GM23338 (cell line): ENCODE results near the gene B3GALNT2.

ENCODE experiments used
- EZH2 ChIP-seq: fragments of 200-600 bp; sonication (generic); IDR thresholded peaks from one replicate; pipeline ENCODE4 v1.8.0; 2017; ENCODE audit warnings: antibody characterized with exemption, mild to moderate bottlenecking, low read depth; ENCODE audit not compliant: unreplicated experiment
- EZH2phosphoT487 ChIP-seq: fragments of 200-600 bp; sonication (generic); IDR thresholded peaks from one replicate; pipeline ENCODE4 v1.8.1; 2018; ENCODE audit warnings: antibody characterized with exemption; ENCODE audit not compliant: unreplicated experiment
- JUNB ChIP-seq: IDR thresholded peaks from one replicate; pipeline ENCODE4 v1.6.1; 2016; ENCODE audit warnings: antibody characterized with exemption; ENCODE audit not compliant: unreplicated experiment
- POLR2AphosphoS5 ChIP-seq: IDR thresholded peaks from 2 replicates; pipeline ENCODE4 v1.6.1; 2016; ENCODE audit warnings: antibody characterized with exemption, low read depth
- TF ChIP-seq, protein P1 (sequence below), 2 experiments: fragments of 200-600 bp in 1 of 2; sonication (generic) in 1 of 2; conservative IDR thresholded peaks; 2 replicates each; pipeline versions ENCODE4 v1.5.1 to v1.6.1; 2016 to 2017; ENCODE audit warnings: antibody characterized with exemption in 2 of 2, low read depth in 2 of 2, mild to moderate bottlenecking in 2 of 2, moderate library complexity in 1 of 2

DNA sequence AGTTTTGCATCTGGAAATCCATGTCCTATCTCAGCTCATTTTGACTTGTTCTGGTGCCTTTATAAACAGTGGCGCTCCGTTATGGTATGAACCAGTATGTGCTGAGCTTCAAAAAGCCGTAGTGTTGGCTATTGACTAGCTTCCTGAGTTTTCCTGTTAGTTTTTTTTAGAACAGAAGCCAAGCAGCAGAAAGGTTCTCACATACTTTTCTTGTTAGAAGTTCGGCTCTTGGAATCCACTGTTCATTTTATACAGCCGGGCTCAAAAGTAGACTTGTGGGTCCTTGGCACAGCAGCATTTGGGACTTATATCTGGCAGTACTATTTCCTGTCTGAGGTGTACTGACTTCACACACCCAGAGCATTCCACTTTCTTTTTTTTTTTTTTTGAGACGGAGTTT, 73.3 kb downstream of the B3GALNT2 start:
- TF ChIP-seq, protein P1, sequence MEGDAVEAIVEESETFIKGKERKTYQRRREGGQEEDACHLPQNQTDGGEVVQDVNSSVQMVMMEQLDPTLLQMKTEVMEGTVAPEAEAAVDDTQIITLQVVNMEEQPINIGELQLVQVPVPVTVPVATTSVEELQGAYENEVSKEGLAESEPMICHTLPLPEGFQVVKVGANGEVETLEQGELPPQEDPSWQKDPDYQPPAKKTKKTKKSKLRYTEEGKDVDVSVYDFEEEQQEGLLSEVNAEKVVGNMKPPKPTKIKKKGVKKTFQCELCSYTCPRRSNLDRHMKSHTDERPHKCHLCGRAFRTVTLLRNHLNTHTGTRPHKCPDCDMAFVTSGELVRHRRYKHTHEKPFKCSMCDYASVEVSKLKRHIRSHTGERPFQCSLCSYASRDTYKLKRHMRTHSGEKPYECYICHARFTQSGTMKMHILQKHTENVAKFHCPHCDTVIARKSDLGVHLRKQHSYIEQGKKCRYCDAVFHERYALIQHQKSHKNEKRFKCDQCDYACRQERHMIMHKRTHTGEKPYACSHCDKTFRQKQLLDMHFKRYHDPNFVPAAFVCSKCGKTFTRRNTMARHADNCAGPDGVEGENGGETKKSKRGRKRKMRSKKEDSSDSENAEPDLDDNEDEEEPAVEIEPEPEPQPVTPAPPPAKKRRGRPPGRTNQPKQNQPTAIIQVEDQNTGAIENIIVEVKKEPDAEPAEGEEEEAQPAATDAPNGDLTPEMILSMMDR (conservative IDR thresholded peaks at IDR 0.05; ENCODE audit: low read depth in 2 of 2): no peak
- no peak for TF ChIP-seq POLR2AphosphoS5
- TF ChIP-seq EZH2: no peak
- no peak for TF ChIP-seq JUNB
- no peak for TF ChIP-seq EZH2phosphoT487
